ENCODE data around the gene TMEM143.
A peak's percentile ranks its signal among the peaks of the same experiment; 100 is the strongest.

TMEM143 gene

DNA sequence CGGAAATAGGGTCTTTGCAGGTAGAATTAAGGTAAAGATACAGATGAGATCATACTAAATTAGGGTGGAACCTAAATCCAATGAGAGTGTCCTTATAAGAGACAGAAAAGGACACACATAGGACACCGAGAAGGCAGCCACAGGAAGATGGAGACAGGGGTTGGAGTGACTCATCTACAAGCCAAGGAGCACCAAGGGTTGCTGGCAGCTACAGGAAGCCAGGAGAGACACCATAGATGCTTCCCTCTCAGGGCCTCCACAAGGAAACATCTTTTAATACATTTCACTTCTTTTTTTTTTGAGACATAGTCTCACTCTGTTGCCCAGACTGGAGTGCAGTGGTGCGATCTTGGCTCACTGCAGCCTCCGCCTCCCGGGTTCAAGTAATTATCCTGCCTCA, 10.1 kb downstream of the TMEM143 start:
- no peak for DNase-seq

GRCh38 chr19:48351341-48351752, 12.4 kb downstream of the TMEM143 start:
- peak; percentile 83 for DNase-seq

- DNase-seq: peak; percentile 90
Measured at GRCh38 chr19:48350856-48351255, 12.9 kb downstream of the TMEM143 start.

DNA sequence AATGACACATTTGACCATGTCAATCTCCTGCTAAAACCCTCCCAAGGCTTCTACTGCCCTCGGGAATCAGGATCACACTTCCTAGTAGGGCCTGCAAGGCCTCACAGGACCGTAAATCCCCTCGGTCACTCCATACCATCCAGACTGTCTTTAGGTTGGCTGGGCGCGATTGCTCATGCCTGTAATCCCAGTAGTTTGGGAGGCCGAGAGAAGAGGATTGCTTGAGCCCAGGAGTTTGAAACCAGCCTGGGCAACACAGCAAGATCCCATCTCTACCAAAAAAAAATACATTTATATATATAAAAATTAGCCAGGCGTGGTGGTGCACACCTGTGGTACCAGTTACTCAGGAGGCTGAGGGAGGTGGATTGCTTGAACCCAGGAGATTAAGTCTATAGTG, 15.0 kb downstream of the TMEM143 start:
- DNase-seq: no peak

DNA sequence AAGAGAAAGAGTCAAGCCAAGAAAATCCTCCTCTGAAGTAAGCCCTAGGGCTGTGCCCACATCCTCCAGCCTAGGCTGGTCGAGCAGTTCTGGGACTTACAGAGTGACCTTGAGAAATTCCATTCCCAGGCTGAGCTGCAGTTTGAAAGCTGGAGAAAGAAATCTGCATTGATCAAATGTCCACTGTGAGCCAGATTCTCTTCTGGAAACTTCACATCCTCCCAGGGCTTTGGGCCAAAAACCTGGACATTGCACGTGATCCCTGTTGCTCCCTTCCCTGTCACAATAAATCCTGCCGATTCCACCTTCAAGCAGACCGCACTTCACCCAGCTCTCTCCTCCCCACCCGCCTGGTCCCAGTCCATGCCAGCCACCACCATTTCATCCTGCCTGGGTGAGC, 15.7 kb downstream of the TMEM143 start:
- DNase-seq: no peak

- no peak for DNase-seq
Measured at GRCh38 chr19:48346191-48346590, 17.5 kb downstream of the TMEM143 start.

GRCh38 chr19:48344892-48345291, 18.8 kb downstream of the TMEM143 start:
- peak; percentile 25 for DNase-seq

DNA sequence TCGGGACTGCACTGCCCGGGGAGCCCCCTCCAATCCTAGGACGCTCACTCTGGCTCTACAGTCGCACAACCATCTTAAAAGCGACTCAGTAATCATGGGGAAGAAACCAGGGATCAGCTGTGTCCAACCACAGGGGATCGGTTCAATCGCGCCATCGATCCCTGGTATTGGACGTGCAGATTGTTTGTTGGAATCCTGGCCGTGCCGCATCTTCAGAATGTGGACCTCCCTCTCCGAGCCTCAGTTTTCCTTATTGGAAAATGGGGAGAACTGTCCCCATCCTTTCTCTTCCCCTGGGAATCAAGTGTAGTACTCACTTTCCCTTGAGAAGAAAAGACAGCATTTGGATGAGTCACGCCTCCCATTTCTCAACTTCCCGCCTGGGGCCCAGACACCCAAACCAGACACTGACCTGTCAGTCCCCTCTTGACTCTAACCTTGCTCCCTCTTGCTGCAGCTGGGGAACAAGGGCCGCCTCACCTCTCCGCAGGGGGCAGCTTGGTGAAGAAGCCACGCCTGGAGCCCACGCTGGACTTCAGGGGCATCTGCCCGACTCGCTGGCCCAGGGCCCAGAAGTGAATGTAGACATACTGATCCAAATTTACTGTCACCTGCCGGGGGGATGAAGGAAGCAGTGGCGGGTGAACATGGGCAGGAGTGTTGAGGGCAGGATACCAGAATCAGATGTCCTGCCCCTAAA, 20.7 kb downstream of the TMEM143 start:
- no peak for DNase-seq

DNA sequence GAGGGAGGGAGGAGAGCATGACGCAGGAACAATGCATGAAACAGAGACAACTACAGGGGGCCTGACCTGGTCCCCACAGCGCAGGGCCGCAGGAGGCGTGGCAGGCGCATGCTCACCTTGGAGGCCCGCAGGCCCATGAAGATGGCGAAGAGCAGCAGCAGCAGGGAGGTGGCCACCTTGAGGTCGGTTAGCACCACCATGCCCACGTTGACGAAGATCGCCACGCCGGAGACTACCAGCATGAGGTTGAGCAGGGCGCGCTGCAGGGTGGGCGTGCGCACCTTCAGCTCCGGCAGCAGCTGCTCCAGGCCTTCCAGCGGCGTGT, 21.4 kb downstream of the TMEM143 start:
- DNase-seq: no peak

DNA sequence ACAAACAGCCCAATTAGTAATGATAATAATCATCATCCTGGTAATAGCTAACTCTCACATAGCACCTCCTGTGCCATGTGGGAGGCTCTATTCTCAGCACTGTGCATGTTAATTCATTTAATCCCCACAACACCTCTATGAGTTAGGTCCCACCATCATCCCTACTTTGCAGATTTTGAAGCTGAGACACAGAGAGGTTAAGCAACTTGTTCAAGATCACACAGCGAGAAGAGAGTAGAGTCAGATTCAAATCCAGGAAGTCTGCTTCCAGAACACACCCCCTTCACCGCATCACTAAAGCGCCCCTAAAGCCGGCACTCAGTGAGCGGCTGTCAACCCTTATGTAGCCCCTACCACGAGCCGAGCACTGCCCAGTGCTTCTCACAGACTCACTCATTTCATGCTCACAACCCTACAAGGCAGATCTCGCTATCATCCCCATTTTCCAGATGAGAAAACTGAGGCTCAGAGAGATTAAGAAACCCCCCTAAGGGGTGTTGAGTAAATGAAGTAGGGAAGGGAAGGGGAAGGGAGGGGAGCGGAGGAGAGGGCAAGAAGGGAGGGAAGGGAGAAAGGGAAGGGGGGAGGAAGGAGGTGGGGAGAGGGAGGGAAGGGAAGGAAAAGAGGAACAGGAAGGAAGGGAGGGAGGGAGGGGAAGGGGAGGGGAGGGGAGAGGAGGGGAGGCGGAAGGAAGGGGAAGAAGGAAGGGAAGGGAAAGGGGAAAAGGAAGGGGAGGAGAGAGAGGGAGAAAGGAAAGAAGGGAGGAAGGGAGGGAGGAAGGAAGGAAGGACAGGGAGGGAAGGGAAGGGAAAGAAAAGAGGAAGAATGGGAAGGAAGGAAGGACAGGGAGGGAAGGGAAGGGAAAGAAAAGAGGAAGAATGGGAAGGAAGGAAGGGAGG, 22.0 kb downstream of the TMEM143 start:
- DNase-seq: no peak

DNA sequence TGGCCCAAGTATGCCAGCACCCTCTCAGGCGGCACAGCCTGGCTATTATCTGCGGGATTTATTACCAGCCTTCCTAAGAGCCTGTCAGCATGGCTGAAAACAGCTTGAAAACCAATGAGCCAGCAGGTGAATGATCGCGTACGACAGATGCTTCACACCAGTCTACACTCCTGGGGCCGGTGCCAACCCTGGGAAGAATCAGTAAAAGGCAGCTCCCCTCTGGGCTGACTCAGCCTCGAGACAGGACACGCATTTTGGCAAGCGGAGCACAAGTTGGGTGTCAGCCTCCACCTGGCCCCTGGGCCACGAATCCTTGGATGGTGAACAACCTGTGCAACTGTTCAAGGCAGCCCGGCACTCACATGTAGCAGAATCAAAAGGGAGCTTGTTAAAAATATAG, 22.7 kb downstream of the TMEM143 start:
- DNase-seq: peak; percentile 99

DNA sequence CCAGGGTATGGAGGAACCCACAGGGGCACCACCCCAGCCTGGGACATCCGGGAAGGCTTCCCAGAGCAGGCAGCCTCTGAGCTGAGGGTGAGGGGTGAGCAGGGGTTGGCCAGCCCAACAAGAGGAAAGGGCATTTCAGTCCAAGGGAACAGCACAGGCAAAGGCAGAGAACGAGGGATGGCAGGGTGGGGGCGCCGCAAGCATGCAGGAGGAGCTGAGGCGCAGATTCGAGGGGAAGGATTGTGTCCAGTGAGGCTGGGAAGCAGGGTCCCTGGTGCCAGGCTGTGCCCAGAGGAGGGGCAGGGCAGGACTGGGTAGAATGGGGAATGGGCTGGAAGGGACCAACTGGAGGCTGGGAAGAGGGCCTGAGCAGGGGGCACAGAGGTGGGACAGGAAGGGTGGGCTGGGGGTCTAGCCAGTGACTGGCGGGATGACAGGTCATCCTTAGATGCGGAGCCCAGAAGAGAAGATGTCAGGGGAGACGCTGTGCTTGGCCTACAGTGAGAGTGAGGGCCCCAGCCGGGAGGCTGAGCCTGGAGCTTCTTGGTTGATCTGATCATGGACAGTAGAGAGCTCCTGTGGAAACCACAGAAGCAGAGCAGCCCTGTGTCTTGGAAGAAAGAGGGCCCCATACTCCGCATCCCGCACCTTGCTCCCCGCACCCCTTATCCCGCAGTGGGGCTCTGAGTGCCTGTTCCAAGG, 24.8 kb downstream of the TMEM143 start:
- DNase-seq: no peak

DNA sequence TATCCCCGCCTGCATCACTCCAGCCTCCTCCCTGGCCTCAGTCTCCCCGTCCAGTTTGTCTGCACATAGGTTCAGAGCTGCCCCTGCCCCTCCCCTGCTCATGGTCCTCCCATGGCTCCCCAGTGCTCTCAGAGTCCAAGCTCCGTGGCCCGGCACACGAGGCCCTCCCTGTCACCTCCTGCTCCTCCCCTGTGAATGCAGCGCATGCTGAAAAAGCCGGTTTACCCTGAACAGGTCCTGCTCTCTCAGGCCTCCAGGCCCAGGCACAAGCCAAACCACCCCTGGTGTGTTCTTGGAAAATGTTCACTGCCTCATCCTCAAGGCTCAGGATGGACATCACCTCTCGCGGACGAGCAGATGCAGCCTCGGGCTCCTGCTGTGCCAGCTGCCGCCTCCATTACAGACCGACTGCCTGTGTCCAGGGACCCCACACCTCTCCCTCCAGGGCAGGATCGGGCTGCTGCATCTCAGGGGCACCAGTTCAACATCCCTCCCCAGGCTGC, 25.4 kb downstream of the TMEM143 start:
- DNase-seq: no peak

- peak; percentile 90 for DNase-seq
Measured at GRCh38 chr19:48333467-48334384, 30.0 kb downstream of the TMEM143 start.

DNA sequence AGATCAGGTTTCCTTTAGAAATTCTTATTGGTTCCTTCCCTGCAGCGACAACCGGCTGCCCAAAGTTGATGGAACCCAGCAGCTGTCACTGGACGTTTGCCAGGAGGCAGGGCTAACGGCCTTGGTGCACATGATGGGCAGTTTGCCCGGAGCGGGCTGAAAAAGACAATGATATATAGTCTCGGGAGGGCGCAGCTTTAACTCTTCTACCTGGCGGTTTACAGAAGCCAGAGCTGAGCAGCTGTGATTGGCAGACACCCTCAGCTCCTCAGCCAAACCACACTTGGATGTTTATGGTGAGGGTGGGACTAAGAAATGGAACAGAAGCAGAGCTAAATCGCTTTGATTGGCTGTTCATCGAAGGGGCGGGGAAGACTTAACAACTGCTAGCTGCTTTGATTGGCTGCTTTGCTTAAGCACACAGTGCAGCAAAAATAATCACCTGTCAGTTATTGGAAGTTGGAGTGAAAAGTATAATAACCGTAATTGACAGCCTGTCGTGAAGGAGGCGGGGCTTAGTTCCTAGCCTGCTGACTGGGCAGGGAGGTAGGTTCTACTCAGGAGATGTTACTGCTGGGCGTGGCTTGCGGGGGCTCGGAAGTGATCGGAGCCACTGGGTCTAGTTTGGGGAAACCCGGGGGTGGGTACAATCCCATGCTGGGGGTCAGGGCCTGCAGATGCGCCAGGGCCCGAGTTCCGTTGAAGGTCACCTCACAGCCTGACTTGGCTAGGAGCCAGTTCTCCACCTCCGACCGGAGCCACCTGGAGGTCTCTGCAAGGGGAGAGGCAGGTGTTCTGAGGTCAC, 30.9 kb downstream of the TMEM143 start:
- peak; percentile 100 for DNase-seq

- DNase-seq: no peak
Measured at GRCh38 chr19:48332351-48332661, 31.4 kb downstream of the TMEM143 start.

DNA sequence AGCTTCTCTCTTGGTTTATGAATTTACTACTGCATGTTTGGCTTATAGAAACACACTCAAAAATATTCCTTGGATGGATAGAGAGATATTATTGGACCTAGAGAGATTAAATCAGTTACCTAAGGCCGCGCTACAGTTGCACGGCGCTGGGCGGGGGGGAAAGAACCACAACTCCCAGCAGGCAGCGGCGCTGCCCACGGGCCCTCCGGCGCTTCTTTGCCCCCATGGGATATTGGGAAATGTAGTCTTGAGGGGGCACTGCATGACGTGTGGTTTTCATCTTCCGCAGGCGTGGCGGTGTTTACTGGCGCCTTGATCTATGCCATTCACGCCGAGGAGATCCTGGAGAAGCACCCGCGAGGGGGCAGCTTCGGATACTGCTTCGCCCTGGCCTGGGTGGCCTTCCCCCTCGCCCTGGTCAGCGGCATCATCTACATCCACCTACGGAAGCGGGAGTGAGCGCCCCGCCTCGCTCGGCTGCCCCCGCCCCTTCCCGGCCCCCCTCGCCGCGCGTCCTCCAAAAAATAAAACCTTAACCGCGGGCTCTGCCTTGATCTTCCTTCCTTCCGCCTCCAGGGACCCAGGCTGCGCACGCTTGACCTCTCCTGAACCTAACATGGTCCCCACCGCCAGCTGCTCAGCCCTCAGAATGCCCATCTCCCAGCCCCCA, 33.6 kb downstream of the TMEM143 start:
- DNase-seq: peak; percentile 89

GRCh38 chr19:48329167-48329891, 34.4 kb downstream of the TMEM143 start:
- no peak for DNase-seq

- no peak for DNase-seq
Measured at GRCh38 chr19:48325265-48325910, 38.4 kb downstream of the TMEM143 start, which contains the start of gene EMP3. TSS of gene EMP3 (plus strand) at chr19:48325552. CDS start at chr19:48326845, 1,293 bp downstream.

Measured in NCI-H1694 (cell line).